GM18505 (cell line): ENCODE data around the gene DHX29.

ENCODE experiments used
- ATAC-seq: cut with Tn5 transposase; IDR thresholded peaks from one replicate; pipeline ENCODE4 v1.9.1; 2021; ENCODE audit not compliant: unreplicated experiment
- POLR2A ChIP-seq: IDR thresholded peaks from 4 replicates; pipeline ENCODE4 v1.6.1; 2011; ENCODE audit warnings: borderline replicate concordance; ENCODE audit not compliant: insufficient read depth, insufficient read length; ENCODE audit errors: extremely low read depth

The DHX29 gene, protein sequence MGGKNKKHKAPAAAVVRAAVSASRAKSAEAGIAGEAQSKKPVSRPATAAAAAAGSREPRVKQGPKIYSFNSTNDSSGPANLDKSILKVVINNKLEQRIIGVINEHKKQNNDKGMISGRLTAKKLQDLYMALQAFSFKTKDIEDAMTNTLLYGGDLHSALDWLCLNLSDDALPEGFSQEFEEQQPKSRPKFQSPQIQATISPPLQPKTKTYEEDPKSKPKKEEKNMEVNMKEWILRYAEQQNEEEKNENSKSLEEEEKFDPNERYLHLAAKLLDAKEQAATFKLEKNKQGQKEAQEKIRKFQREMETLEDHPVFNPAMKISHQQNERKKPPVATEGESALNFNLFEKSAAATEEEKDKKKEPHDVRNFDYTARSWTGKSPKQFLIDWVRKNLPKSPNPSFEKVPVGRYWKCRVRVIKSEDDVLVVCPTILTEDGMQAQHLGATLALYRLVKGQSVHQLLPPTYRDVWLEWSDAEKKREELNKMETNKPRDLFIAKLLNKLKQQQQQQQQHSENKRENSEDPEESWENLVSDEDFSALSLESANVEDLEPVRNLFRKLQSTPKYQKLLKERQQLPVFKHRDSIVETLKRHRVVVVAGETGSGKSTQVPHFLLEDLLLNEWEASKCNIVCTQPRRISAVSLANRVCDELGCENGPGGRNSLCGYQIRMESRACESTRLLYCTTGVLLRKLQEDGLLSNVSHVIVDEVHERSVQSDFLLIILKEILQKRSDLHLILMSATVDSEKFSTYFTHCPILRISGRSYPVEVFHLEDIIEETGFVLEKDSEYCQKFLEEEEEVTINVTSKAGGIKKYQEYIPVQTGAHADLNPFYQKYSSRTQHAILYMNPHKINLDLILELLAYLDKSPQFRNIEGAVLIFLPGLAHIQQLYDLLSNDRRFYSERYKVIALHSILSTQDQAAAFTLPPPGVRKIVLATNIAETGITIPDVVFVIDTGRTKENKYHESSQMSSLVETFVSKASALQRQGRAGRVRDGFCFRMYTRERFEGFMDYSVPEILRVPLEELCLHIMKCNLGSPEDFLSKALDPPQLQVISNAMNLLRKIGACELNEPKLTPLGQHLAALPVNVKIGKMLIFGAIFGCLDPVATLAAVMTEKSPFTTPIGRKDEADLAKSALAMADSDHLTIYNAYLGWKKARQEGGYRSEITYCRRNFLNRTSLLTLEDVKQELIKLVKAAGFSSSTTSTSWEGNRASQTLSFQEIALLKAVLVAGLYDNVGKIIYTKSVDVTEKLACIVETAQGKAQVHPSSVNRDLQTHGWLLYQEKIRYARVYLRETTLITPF (N-terminal part only)

DNA sequence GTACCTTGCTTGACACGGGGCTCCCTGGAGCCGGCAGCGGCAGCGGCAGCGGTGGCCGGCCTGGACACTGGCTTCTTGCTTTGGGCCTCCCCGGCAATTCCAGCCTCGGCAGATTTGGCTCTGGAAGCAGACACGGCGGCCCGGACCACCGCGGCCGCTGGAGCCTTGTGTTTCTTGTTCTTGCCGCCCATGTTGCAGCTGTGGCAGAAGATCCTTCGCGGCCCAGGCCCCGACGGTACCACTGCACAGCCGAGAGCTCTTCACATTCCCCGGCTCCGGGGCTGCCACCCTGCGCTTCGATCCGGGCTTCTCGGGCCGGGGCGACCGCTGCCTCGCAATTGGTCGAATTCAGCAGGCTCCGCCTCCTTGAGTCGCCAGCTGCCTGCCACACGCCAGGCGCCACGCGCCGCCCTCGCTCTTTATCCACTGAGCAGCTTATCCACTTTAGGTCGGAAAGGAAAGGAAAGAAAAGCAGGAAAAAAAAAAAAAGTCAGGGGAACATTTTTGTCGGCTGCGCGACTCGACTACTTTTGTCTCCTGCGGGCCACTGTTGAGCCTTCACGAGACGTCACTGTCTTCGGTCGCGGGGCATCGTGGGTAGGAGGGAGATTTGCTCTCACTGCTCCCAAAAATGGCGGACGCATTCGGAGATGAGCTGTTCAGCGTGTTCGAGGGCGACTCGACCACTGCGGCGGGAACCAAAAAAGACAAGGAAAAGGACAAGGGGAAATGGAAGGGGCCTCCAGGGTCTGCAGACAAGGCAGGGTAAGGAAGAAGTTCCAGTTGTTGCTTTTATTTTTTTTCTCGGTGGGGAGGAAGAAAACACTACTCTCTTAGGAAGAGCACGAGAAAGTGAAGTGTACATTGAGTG lies at the start of gene DHX29, which contains the start of gene MTREX:
Gene DHX29, minus strand, starts transcription at position 312 of the 871 bp plus-strand sequence. Its CDS starts 121 bp downstream, at position 191.
Gene MTREX, plus strand, starts transcription at position 607 of the 871 bp plus-strand sequence. Its CDS starts 25 bp downstream, at position 632.
- TF ChIP-seq POLR2A: peak; percentile 77
- ATAC-seq: peak; percentile 94

- ATAC-seq: no peak
- TF ChIP-seq POLR2A: no peak
These were observed 49.4 kb upstream of the DHX29 start for GRCh38 chr5:55356896-55357295.

DNA sequence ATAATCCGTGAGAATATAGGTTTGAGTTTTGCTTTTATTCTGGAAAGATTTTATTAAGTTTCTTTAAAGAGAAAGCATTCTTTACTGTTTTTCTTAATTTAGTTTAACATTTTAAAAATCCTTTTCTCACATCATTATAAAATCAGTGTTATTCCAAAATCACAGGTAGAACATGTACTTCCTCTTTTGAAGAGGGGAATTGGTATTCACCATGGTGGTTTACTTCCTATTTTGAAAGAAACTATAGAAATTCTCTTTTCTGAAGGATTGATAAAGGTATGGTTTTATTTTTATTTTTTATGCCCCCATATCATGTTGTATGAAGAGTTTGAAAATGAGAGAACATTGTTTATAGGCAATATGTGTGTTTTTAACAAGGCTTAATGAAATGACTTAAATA lies 43.3 kb upstream of the DHX29 start:
- no peak for TF ChIP-seq POLR2A
- no peak for ATAC-seq

DNA sequence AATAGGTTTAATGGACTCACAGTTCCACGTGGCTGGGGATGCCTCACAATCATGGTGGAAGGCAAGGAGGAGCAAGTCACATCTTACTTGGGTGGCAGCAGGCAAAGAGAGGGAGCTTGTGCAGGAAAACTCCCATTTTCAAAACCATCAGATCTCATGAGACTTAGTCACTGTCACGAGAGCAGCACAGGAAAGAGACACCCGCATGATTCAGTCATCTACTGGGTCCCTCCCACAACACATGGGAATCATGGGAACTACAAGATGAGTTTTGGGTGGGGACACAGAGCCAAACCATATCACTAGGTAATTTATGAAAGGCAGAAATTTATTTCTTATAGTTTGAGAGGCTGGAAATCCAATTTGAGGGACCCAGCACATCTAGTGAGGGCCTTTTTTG lies 40.3 kb upstream of the DHX29 start:
- no peak for ATAC-seq
- TF ChIP-seq POLR2A: no peak

GRCh38 chr5:55345327-55345726 lies 37.8 kb upstream of the DHX29 start:
- no peak for ATAC-seq
- TF ChIP-seq POLR2A: no peak

GRCh38 chr5:55344392-55344992 lies 37.0 kb upstream of the DHX29 start:
- no peak for ATAC-seq
- TF ChIP-seq POLR2A: no peak

DNA sequence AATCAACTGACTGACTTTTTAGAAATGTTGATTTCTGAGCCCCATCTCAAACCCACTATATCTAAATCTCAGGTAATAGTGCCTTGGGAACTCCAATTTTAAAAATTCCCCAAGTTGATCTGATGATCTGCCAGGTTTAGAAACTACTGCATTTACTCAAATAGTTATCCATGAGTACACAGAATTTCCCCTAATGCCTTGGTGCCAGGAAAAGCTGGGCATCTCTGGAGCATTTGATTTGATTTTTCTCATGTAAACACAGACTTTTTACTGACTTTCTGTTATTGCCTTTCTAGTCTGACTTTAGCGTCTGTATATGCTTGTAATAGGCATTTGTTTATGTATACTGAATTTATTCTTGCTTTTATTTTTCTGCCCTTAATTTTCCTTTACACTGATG lies 36.1 kb upstream of the DHX29 start:
- no peak for ATAC-seq
- TF ChIP-seq POLR2A: no peak

DNA sequence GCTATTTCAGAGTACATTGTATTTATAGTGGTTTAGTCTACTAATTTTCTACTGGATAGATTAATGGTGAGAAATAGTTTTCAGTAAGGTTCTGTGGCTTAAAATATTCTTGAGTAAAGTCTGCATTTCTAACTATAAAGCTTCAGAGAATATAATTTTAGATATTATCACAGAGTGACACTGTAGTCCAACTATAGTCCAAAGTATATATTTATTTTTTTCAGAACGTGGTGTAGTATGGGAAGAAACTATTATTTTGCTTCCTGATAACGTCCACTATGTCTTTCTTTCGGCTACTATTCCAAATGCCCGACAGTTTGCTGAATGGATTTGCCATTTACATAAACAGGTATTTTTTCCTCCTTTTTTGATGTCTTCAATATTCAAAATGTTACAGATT lies 35.6 kb upstream of the DHX29 start:
- no peak for ATAC-seq

DNA sequence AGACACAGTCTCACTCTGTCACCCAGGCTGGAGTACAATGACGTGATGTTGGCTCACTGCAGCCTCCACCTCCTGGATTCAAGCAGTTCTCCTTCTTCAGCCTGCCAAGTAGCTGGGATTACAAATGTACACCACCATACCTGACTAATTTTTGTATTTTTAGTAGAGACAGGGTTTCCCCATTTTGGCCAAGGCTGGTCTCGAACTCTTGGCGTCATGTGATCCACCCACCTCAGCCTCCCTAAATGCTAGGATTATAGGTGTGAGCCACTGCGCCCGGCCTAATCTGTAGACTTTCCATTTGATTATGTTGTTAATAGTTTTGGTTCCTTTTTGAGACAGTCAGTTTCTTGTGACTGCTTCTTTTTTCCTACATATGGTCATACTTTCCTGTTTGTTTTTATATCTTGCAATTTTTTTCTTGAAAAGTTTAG lies 31.3 kb upstream of the DHX29 start:
- ATAC-seq: peak; percentile 58
- TF ChIP-seq POLR2A: no peak

More for the DNA sequence above, 35.6 kb upstream of the DHX29 start:
- no peak for TF ChIP-seq POLR2A

DNA sequence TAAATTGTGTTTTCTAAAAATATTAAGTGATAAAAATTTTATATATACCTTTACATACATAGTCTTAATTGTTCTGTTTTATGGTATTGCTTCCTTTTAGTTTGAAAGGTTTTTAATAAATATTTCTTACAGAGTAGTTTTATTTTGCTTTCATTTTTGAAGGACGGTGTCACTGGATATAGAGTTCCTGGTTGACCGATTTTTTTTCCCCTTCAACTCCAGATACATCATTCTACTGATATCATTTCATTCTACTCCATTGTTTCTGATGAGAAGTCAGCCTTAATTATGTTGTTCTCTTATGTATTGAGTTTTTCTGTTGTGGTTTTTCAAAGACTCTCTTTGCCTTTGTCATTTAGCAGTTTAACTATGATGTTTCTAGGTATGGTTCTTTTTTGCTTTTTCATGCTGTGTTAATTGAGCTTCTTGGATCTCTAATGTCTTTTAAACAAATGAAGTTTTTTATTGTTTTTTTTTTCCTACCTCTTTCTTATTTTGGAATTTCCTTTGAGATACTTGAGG lies 30.7 kb upstream of the DHX29 start:
- no peak for ATAC-seq
- no peak for TF ChIP-seq POLR2A

- no peak for ATAC-seq
- no peak for TF ChIP-seq POLR2A
These were observed 26.3 kb upstream of the DHX29 start for GRCh38 chr5:55333811-55334210.
